ENCODE measurements around the gene CAMTA1.

CAMTA1 gene

GRCh38 chr1:7111853-7112252 lies 326.6 kb downstream of the CAMTA1 start:
- H3K9me3 ChIP-seq, result peaks cover 21% of the 10 kb centered on the region
- no peak for TF ChIP-seq Cebpa-rat (IDR thresholded peaks at IDR 0.05)

GRCh38 chr1:7113136-7113535 lies 327.9 kb downstream of the CAMTA1 start:
- no peaks in the 10 kb centered on the region for H4K20me1 ChIP-seq
- peaks cover 48% of the 10 kb centered on the region for H3K4me1 ChIP-seq
- H3K27ac ChIP-seq, result no peak overlapping the region
- H3K9ac ChIP-seq, result no peak overlapping the region
- H3K4me3 ChIP-seq, result no peak overlapping the region
- no peaks in the 10 kb centered on the region for H3K36me3 ChIP-seq
- no peak overlapping the region for H3K4me2 ChIP-seq
- peaks cover 21% of the 10 kb centered on the region for H3K9me3 ChIP-seq
- no peak for TF ChIP-seq Cebpa-rat (IDR thresholded peaks at IDR 0.05)
- no peaks in the 10 kb centered on the region for H3K27me3 ChIP-seq

More at GRCh38 chr1:7111853-7112252, 326.6 kb downstream of the CAMTA1 start:
- no peaks in the 10 kb centered on the region for H4K20me1 ChIP-seq
- H3K9ac ChIP-seq, result no peak overlapping the region
- H3K4me1 ChIP-seq, result peaks cover 61% of the 10 kb centered on the region
- no peaks in the 10 kb centered on the region for H3K36me3 ChIP-seq
- H3K27me3 ChIP-seq, result no peaks in the 10 kb centered on the region
- H3K4me3 ChIP-seq, result no peak overlapping the region
- no peak overlapping the region for H3K4me2 ChIP-seq
- no peak overlapping the region for H3K27ac ChIP-seq

- no peak overlapping the region for H3K4me3 ChIP-seq
- no peaks in the 10 kb centered on the region for H4K20me1 ChIP-seq
- H3K4me1 ChIP-seq, result peaks cover 41% of the 10 kb centered on the region
- H3K36me3 ChIP-seq, result no peaks in the 10 kb centered on the region
- H3K9ac ChIP-seq, result no peak overlapping the region
- H3K27me3 ChIP-seq, result no peaks in the 10 kb centered on the region
- no peak for TF ChIP-seq Cebpa-rat (IDR thresholded peaks at IDR 0.05)
- no peak overlapping the region for H3K27ac ChIP-seq
- H3K9me3 ChIP-seq, result peaks cover 18% of the 10 kb centered on the region
- no peak overlapping the region for H3K4me2 ChIP-seq
Observed at GRCh38 chr1:7113822-7114221, 328.6 kb downstream of the CAMTA1 start.

DNA sequence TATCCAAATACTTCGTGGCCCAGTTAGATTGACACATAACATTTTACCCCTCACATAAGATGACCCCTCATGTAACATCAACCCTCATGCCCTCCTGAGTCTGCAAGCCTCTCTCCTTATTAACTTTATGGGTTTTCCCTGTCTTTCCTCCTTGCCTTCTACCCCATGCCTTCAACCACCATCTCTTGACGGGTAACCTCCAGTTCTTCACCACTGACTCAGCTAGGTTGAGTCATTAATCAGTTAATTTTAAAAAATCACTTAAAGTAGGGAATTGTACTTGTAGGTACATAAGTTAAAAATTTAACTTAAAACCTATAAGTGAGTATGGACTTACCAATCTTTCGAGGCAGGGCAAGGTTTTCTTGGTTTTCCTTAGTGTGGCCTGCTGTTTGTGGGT lies 330.7 kb downstream of the CAMTA1 start:
- Histone ChIP-seq H3K27ac (no peak overlapping the region), H3K4me2 (no peak overlapping the region), H3K4me1 (peaks cover 19% of the 10 kb centered on the region), H3K36me3 (no peaks in the 10 kb centered on the region), H3K27me3 (no peaks in the 10 kb centered on the region), H4K20me1 (no peaks in the 10 kb centered on the region), H3K9me3 (peaks cover 22% of the 10 kb centered on the region), H3K9ac (no peak overlapping the region), H3K4me3 (no peak overlapping the region)
- no peak for TF ChIP-seq Cebpa-rat (IDR thresholded peaks at IDR 0.05)

DNA sequence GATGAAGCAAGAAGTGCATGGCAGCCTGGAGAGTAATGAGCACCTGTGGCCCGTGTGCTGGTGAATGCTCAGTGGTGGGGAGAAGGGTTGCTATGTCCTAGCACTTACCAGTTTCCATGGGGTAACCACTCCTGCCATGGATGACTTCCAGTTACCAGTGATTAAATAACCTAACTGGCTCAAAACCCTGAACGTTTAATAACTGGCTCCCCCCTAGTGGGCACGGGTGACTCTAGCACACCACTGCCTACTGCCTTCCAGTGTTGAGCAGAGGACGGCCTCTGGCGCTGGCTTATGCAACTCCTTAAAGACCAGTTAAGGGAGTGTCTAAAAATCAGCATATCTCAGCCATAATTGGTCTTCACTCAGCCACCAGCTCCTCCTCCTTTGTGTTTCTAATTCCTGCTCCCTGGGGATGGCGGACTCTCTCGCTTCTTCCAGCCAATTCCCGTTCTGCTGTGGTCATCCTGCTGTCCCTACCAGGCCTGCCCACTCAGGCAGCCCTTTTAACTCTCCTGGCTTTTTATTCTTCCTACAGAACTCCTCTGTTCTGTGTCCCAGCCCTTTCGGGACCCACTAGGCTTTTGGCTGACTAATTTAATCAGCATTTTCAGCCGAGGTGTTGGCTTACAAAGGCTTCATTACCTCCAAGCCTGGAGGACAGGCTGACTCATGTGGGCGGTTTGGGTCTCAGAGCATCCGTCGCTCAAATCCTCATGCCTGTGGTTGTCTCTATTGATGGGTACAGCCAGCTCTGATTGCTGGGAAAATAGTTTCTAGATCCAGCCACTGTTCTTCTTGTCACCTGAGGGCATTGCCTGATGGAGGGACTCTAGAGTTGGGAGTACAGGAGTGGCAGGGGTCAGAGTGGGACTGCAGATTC lies 332.4 kb downstream of the CAMTA1 start:
- no peak for TF ChIP-seq Cebpa-rat (IDR thresholded peaks at IDR 0.05)
- peaks cover 24% of the 10 kb centered on the region for H3K9me3 ChIP-seq
- no peaks in the 10 kb centered on the region for H3K27me3 ChIP-seq
- no peaks in the 10 kb centered on the region for H3K36me3 ChIP-seq
- no peak overlapping the region for H3K9ac ChIP-seq
- no peaks in the 10 kb centered on the region for H4K20me1 ChIP-seq
- H3K4me1 ChIP-seq, result peaks cover 3% of the 10 kb centered on the region
- no peak overlapping the region for H3K4me2 ChIP-seq
- no peak overlapping the region for H3K4me3 ChIP-seq
- no peak overlapping the region for H3K27ac ChIP-seq

GRCh38 chr1:7119156-7119555 lies 333.9 kb downstream of the CAMTA1 start:
- Histone ChIP-seq H3K4me3 (no peak overlapping the region), H3K4me2 (no peak overlapping the region), H3K9ac (no peak overlapping the region), H3K4me1 (no peaks in the 10 kb centered on the region), H3K27me3 (no peaks in the 10 kb centered on the region), H3K36me3 (no peaks in the 10 kb centered on the region), H3K9me3 (peaks cover 24% of the 10 kb centered on the region), H4K20me1 (no peaks in the 10 kb centered on the region), H3K27ac (no peak overlapping the region)
- TF ChIP-seq Cebpa-rat (IDR thresholded peaks at IDR 0.05), result no peak

DNA sequence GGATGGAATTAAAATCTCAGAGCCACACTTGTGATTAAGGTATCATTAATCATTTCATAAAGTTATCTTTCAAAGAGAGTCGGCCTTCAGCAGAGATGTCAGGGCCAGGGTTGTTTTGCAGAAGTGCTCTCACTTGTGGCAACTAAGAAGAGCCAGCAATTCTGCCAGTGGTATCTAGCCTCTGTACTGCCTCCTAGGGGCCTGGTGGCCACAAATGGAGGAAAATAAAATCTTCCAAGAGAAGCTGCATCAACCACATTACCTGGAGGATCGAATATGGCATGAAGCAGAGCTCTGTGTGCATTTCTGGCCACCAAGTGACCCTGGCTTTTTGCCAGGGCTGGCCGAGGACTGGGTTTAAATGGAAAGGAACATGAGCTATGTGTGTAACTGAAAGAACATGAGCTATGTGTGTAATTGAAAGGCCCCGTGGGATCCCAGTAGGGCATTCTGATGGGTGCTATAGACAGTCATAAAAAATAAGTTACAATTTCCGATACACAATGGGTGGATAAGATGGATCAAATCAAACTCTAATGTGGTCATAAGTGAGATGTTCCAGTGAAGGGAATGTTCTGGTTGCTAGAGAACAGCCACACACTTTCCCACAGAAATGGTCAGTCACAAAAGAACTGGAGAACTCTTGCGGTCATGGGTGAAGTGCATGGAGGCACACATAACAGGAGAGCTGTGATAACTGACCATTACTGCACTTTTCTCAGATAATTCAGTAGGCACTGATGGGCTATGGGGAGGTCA lies 335.8 kb downstream of the CAMTA1 start:
- Histone ChIP-seq H3K4me2 (no peak overlapping the region), H3K4me1 (peaks cover 11% of the 10 kb centered on the region), H3K9ac (no peak overlapping the region), H3K27ac (no peak overlapping the region), H3K27me3 (no peaks in the 10 kb centered on the region), H3K36me3 (no peaks in the 10 kb centered on the region), H3K9me3 (peaks cover 13% of the 10 kb centered on the region), H4K20me1 (no peaks in the 10 kb centered on the region), H3K4me3 (no peak overlapping the region)
- TF ChIP-seq Cebpa-rat (IDR thresholded peaks at IDR 0.05), result no peak

DNA sequence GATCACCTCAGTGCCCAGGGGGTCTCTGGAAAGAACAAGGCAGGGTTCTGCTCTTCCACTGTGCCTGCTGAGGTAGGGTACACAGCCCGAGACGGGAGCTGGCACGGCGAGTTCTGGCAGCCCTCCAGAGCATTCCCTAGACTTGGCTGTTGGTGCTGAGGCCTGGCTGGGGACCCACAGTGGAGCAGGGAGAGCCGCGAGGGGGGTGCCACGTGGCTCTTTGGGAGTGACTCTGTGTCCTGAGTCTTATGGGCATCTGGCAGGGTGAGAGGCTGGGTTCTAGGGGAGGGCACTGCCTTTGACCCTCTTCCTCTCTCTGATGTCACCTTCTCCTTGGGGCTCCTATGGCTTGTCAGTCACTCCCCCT lies 336.4 kb downstream of the CAMTA1 start:
- Histone ChIP-seq H3K9me3 (peaks cover 13% of the 10 kb centered on the region), H3K4me1 (peaks cover 17% of the 10 kb centered on the region), H3K27ac (no peak overlapping the region), H4K20me1 (no peaks in the 10 kb centered on the region), H3K9ac (no peak overlapping the region), H3K4me3 (no peak overlapping the region), H3K36me3 (no peaks in the 10 kb centered on the region), H3K4me2 (no peak overlapping the region), H3K27me3 (no peaks in the 10 kb centered on the region)
- no peak for TF ChIP-seq Cebpa-rat (IDR thresholded peaks at IDR 0.05)

DNA sequence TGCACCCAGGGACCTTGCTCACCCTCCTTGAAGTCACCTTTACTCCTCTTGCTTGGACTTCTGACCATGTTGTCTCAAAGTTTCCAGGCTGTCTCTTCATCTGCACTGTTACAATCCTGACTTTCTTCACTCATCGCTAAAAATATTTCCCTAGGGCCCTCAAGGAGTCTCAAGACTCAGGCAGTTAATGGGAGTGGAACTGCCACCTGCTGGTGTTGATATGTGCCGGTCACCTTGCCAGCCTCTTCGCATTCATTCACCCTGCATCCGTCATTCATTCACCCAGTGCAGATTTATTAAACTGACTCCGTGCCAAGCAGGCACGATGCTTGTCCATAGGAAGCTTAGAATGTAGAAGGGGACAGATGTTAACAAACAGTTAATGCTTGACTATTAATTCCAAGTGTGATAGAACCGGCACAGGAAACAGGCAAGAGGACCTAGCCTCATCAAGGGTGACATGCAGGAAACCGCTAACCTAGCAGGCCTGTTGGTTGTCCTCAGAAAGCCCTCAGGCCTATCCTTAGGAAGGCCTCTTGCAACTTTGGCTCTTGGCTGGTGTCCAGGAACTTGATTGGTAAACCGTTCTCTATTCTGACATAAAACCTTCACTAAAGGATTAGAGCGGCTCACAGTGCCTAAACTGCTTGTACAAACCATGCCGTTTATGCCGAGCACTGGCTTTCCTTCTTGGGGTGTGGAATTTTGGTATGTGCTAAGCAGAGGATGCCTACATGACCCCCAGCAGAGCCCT lies 342.2 kb downstream of the CAMTA1 start:
- 0 out of 2 replicates have a peak overlapping the region, but pooled peaks have one; percentile 3 for H3K4me3 ChIP-seq

More for the DNA sequence above, 342.2 kb downstream of the CAMTA1 start:
- Histone ChIP-seq H3K27ac (peak overlapping the region; percentile 73), H3K27me3 (no peaks in the 10 kb centered on the region), H3K4me1 (peaks cover 41% of the 10 kb centered on the region), H3K9ac (peak overlapping the region; percentile 56), H4K20me1 (no peaks in the 10 kb centered on the region), H3K9me3 (0 out of 2 replicates have a peak, but pooled peaks cover 3% of the 10 kb centered on the region), H3K4me2 (peak overlapping the region; percentile 87), H3K36me3 (no peaks in the 10 kb centered on the region)
- TF ChIP-seq Cebpa-rat (IDR thresholded peaks at IDR 0.05), result no peak
